ENCODE measurements around the gene OSBPL3. TPM values are rescaled to one million over a fixed set of nuclear protein-coding genes. Genes with fewer than 3 reads are reported as not detected.
"Not testable (repeated sequence)": the region's sequence is repeated elsewhere in the genome, so short reads cannot be mapped to it uniquely, and the experiment has no call there.

The OSBPL3 gene
- total RNA-seq, 1 donor from 2014 or later, result 59.2 TPM

GRCh38 chr7:25024066-25024465, 44.1 kb upstream of the OSBPL3 start:
- Histone ChIP-seq H3K9me3 (no peaks in the 10 kb centered on the region), H3K4me1 (peaks cover 8% of the 10 kb centered on the region), H3K36me3 (no peaks in the 10 kb centered on the region), H3K27ac (no peak overlapping the region), H3K27me3 (no peaks in the 10 kb centered on the region), H3K4me3 (no peak overlapping the region)
- TF ChIP-seq POLR2A (IDR thresholded peaks at IDR 0.05) (no peak), CTCF (IDR thresholded peaks at IDR 0.05) (no peak), POLR2AphosphoS5 (IDR thresholded peaks at IDR 0.05; ENCODE audit: insufficient read depth in 1 of 2, low read depth in 1 of 2) (no peak)
- intact Hi-C loops (cut with DNase I), result no loop called here
- no peak for DNase-seq (ENCODE audit: extremely low spot score in 2 of 2)

GRCh38 chr7:25017671-25018070, 37.7 kb upstream of the OSBPL3 start:
- H3K4me3 ChIP-seq; intact Hi-C loops (cut with DNase I); DNase-seq (ENCODE audit: extremely low spot score in 2 of 2); H3K36me3 ChIP-seq; H3K27me3 ChIP-seq; H3K4me1 ChIP-seq; H3K27ac ChIP-seq; H3K9me3 ChIP-seq: not testable (repeated sequence)

- TF ChIP-seq POLR2AphosphoS5 (IDR thresholded peaks at IDR 0.05; ENCODE audit: insufficient read depth in 1 of 2, low read depth in 1 of 2), result no peak
- no peak for DNase-seq (ENCODE audit: extremely low spot score in 2 of 2)
- intact Hi-C loops (cut with DNase I), result no loop called here
- Histone ChIP-seq H3K27ac (no peak overlapping the region), H3K36me3 (no peaks in the 10 kb centered on the region), H3K4me1 (peaks cover 4% of the 10 kb centered on the region), H3K27me3 (no peaks in the 10 kb centered on the region), H3K4me3 (no peak overlapping the region), H3K9me3 (no peaks in the 10 kb centered on the region)
Observed at GRCh38 chr7:25014756-25015155, 34.8 kb upstream of the OSBPL3 start.

GRCh38 chr7:25012710-25013109, 32.7 kb upstream of the OSBPL3 start:
- intact Hi-C loops (cut with DNase I); H3K27me3 ChIP-seq; H3K4me1 ChIP-seq: not testable (repeated sequence)

GRCh38 chr7:25012254-25012653, 32.3 kb upstream of the OSBPL3 start:
- no peak for DNase-seq (ENCODE audit: extremely low spot score in 2 of 2)
- Histone ChIP-seq H3K4me3 (no peak overlapping the region), H3K9me3 (no peaks in the 10 kb centered on the region)

More at GRCh38 chr7:25012710-25013109, 32.7 kb upstream of the OSBPL3 start:
- not testable (repeated sequence) for H3K27ac ChIP-seq; H3K9me3 ChIP-seq; H3K36me3 ChIP-seq; H3K4me3 ChIP-seq; DNase-seq (ENCODE audit: extremely low spot score in 2 of 2)

GRCh38 chr7:25009257-25009656, 29.3 kb upstream of the OSBPL3 start:
- DNase-seq (ENCODE audit: extremely low spot score in 2 of 2), result no peak
- no peak for TF ChIP-seq POLR2A (IDR thresholded peaks at IDR 0.05)
- TF ChIP-seq CTCF (IDR thresholded peaks at IDR 0.05), result no peak
- TF ChIP-seq POLR2AphosphoS5 (IDR thresholded peaks at IDR 0.05; ENCODE audit: insufficient read depth in 1 of 2, low read depth in 1 of 2), result no peak
- intact Hi-C loops (cut with DNase I), result no loop called here

More at GRCh38 chr7:25012254-25012653, 32.3 kb upstream of the OSBPL3 start:
- no peaks in the 10 kb centered on the region for H3K36me3 ChIP-seq
- H3K4me1 ChIP-seq, result peaks cover 4% of the 10 kb centered on the region
- no peak overlapping the region for H3K27ac ChIP-seq
- H3K27me3 ChIP-seq, result no peaks in the 10 kb centered on the region
- no peak for TF ChIP-seq POLR2A (IDR thresholded peaks at IDR 0.05)
- TF ChIP-seq CTCF (IDR thresholded peaks at IDR 0.05), result no peak
- intact Hi-C loops (cut with DNase I), result no loop called here

GRCh38 chr7:25007668-25008067, 27.7 kb upstream of the OSBPL3 start:
- DNase-seq (ENCODE audit: extremely low spot score in 2 of 2), result no peak
- Histone ChIP-seq H3K36me3 (no peaks in the 10 kb centered on the region), H3K27ac (no peak overlapping the region), H3K9me3 (no peaks in the 10 kb centered on the region), H3K4me3 (no peak overlapping the region), H3K27me3 (no peaks in the 10 kb centered on the region), H3K4me1 (no peaks in the 10 kb centered on the region)
- TF ChIP-seq CTCF (IDR thresholded peaks at IDR 0.05), result no peak
- no peak for TF ChIP-seq POLR2A (IDR thresholded peaks at IDR 0.05)
- no peak for TF ChIP-seq POLR2AphosphoS5 (IDR thresholded peaks at IDR 0.05; ENCODE audit: insufficient read depth in 1 of 2, low read depth in 1 of 2)
- intact Hi-C loops (cut with DNase I), result no loop called here

More at GRCh38 chr7:25009257-25009656, 29.3 kb upstream of the OSBPL3 start:
- Histone ChIP-seq H3K36me3 (no peaks in the 10 kb centered on the region), H3K27me3 (no peaks in the 10 kb centered on the region), H3K27ac (no peak overlapping the region), H3K4me3 (no peak overlapping the region), H3K9me3 (no peaks in the 10 kb centered on the region), H3K4me1 (no peaks in the 10 kb centered on the region)
